OCI-LY7 (cell line): ENCODE data around the gene SFT2D3. TPM values are rescaled to one million over a fixed set of nuclear protein-coding genes. Genes with fewer than 3 reads are reported as not detected.

ENCODE experiments used
- BruUV-seq: library from RNA; stranded (reverse); fragments of 400-500 nt; replicated peaks from 2 replicates; lab custom pipeline; 2021; lab: Mats Ljungman, UMichigan
- CTCF ChIA-PET: fragments of 300-600 bp; sonication (Branson Sonifier 250); formaldehyde crosslinking; loops from one replicate; lab custom pipeline; 2022; ENCODE audit warnings: antibody characterized with exemption; ENCODE audit not compliant: unreplicated experiment; lab: Charles Lee
- POLR2A ChIA-PET: fragments of 300-600 bp; sonication (Branson Sonifier 250); formaldehyde crosslinking; loops from one replicate; lab custom pipeline; 2022; ENCODE audit warnings: antibody characterized with exemption; lab: Charles Lee
- DNase-seq: peaks from one replicate; pipeline ENCODE4 v3.0.0-alpha.2; 2015; ENCODE audit warnings: low spot score
- H2AFZ ChIP-seq: fragments of 200-600 bp; sonication (generic), shearing (Covaris generic); 2 replicates; pipeline ENCODE4 v1.6.1; 2014; ENCODE audit warnings: mild to moderate bottlenecking, antibody characterized with exemption, low read length, moderate library complexity
- H3K27ac ChIP-seq: fragments of 200-600 bp; sonication (generic); 2 replicates; pipeline ENCODE4 v1.5.1; 2014; ENCODE audit warnings: mixed run types, low read depth, mild to moderate bottlenecking, moderate library complexity, low read length, inconsistent platforms; ENCODE audit not compliant: poor library complexity, severe bottlenecking
- H3K36me3 ChIP-seq: fragments of 200-600 bp; sonication (generic); 2 replicates; pipeline ENCODE4 v1.6.1; 2014; ENCODE audit warnings: mild to moderate bottlenecking, antibody characterized with exemption, low read length, moderate library complexity, mixed read lengths; ENCODE audit not compliant: insufficient read depth
- H3K4me1 ChIP-seq: fragments of 200-600 bp; sonication (generic); 2 replicates; pipeline ENCODE4 v1.5.1; 2014; ENCODE audit warnings: mild to moderate bottlenecking, low read length; ENCODE audit not compliant: insufficient read depth, poor library complexity, severe bottlenecking
- H3K4me2 ChIP-seq: fragments of 200-600 bp; sonication (generic); 2 replicates; pipeline ENCODE4 v1.6.1; 2014; ENCODE audit warnings: mild to moderate bottlenecking, low read length
- H3K4me3 ChIP-seq: fragments of 200-600 bp; sonication (generic); 2 replicates; pipeline ENCODE4 v1.5.1; 2014; ENCODE audit warnings: mild to moderate bottlenecking, low read depth, low read length; ENCODE audit not compliant: poor library complexity, severe bottlenecking
- H3K79me2 ChIP-seq: fragments of 200-600 bp; sonication (generic); 2 replicates; pipeline ENCODE4 v1.6.1; 2016; ENCODE audit warnings: low read depth, mild to moderate bottlenecking, low read length, moderate library complexity, mixed read lengths; ENCODE audit not compliant: insufficient read depth
- H3K9me2 ChIP-seq: fragments of 200-600 bp; sonication (generic); 2 replicates; pipeline ENCODE4 v1.6.1; 2016; ENCODE audit warnings: mild to moderate bottlenecking, low read length, mixed read lengths; ENCODE audit not compliant: insufficient read depth
- H3K9me3 ChIP-seq: fragments of 200-600 bp; sonication (generic); 2 replicates; pipeline ENCODE4 v1.6.1; 2014; ENCODE audit warnings: mild to moderate bottlenecking, mixed run types, low read length, mixed read lengths
- H4K20me1 ChIP-seq: fragments of 200-600 bp; sonication (generic); 2 replicates; pipeline ENCODE4 v1.6.1; 2014; ENCODE audit warnings: mild to moderate bottlenecking, antibody characterized with exemption, low read length, moderate library complexity, mixed read lengths; ENCODE audit not compliant: insufficient read depth
- EZH2phosphoT487 ChIP-seq: fragments of 200-600 bp; sonication (generic); IDR thresholded peaks from 2 replicates; pipeline ENCODE4 v1.6.1; 2018; ENCODE audit warnings: low read depth, borderline replicate concordance, mild to moderate bottlenecking, mixed run types, antibody characterized with exemption, low read length, moderate library complexity, mixed read lengths
- intact Hi-C: fragments of 100-400 bp; cut with micrococcal nuclease; formaldehyde crosslinking; loops from one replicate; pipeline ENCODE4 v1.10.0; 2022; ENCODE audit not compliant: unreplicated experiment
- total RNA-seq, 2 experiments: library from RNA; depleted of rRNA in 1 of 2; stranded (reverse); fragments of >200 nt in 1 of 2; shearing (Covaris generic) in 1 of 2; gene quantifications; 2 replicates each; pipeline ENCODE4 v1.2.3, GENCODE V29; 2014 to 2022
- TF ChIP-seq, protein P1 (sequence below): fragments of 200-600 bp; sonication (generic); conservative IDR thresholded peaks from 2 replicates; pipeline ENCODE4 v1.5.1; 2014; ENCODE audit warnings: mild to moderate bottlenecking, antibody characterized with exemption, low read length, moderate library complexity, mixed read lengths

The SFT2D3 gene
- total RNA-seq, 2 experiments from 2014 or later, result 7.6 to 14.3 TPM

DNA sequence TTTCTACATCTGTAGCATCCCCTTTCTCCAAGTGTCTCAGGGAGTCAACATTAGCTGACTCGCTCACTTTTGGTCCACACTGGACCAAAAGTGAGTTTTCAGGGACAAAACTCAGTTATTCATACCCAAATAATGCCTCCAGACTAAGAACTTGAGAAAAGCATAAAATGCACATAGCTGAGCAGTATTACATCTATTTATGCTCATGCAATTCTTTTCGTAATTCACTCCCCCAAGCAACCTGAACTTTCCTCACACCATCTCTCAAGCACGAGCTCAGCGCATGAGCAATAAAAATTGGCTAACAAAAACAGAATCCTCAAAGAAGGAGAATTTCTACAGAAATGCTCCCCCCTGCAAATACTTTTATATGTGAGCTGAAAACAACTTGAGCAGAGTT is 17.0 kb downstream of the SFT2D3 start:
- POLR2A ChIA-PET, result interaction anchor here (0.7 kb wide), 1 partner anchor 48 kb away, joined by 3 read pairs; no protein-coding TSS in a partner anchor
- TF ChIP-seq EZH2phosphoT487, result no peak
- TF ChIP-seq, protein P1, sequence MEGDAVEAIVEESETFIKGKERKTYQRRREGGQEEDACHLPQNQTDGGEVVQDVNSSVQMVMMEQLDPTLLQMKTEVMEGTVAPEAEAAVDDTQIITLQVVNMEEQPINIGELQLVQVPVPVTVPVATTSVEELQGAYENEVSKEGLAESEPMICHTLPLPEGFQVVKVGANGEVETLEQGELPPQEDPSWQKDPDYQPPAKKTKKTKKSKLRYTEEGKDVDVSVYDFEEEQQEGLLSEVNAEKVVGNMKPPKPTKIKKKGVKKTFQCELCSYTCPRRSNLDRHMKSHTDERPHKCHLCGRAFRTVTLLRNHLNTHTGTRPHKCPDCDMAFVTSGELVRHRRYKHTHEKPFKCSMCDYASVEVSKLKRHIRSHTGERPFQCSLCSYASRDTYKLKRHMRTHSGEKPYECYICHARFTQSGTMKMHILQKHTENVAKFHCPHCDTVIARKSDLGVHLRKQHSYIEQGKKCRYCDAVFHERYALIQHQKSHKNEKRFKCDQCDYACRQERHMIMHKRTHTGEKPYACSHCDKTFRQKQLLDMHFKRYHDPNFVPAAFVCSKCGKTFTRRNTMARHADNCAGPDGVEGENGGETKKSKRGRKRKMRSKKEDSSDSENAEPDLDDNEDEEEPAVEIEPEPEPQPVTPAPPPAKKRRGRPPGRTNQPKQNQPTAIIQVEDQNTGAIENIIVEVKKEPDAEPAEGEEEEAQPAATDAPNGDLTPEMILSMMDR, result no peak
- CTCF ChIA-PET, result no interaction called here
- Histone ChIP-seq H3K9me2 (no peaks in the 10 kb centered on the region), H3K9me3 (no peaks in the 10 kb centered on the region), H3K79me2 (no peaks in the 10 kb centered on the region), H2AFZ (no peak overlapping the region), H4K20me1 (no peaks in the 10 kb centered on the region), H3K4me3 (no peak overlapping the region), H3K4me2 (no peak overlapping the region), H3K27ac (no peak overlapping the region), H3K4me1 (no peaks in the 10 kb centered on the region), H3K36me3 (peaks cover 98% of the 10 kb centered on the region)
- DNase-seq, result no peak
- intact Hi-C loops, result no loop called here
- BruUV-seq, result no TSS peak

DNA sequence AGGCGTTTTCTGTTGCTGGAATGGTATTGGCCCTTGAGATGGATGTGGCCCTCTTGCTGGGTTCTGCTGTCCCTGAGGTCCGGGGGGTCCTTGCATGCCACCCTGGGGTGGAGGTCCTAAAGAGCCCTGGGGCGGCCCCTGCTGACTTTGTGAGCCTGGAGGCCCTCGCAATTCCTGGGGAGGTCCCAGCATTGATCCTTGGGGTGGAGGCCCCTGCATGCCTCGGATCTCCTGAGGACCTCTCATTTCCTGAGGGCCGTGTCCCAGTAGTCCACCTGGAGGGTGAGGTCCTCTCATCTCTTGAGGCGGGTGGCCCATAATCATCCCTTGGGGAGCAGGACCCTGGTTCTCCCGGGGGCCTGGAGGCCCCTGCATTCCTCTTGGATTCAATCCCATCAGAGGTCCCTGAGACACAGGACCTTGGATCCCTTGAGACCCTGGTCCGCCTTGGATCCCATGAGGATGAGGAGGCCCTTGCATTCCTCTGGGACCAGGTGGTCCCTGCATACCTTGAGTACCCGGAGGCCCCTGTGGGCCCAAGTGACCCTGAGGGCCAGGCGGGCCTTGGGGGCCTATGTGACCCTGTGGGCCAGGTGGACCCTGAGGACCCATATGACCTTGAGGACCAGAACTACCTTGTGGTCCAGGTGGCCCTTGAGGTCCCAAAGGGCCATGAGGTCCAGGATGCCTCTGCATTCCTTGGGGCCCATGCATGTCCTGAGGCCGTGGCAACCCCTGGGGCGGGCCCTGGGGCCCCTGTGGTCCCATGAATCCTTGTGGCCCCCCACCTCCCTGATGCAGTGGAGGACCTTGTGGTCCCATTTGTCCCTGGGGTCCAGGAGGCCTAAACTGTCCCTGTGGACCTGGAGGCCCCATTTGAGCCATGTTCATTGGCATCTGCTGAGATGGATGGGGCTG is 18.3 kb downstream of the SFT2D3 start:
- no TSS peak for BruUV-seq
- H3K36me3 ChIP-seq, result peaks cover 93% of the 10 kb centered on the region

More for the DNA sequence above, 18.3 kb downstream of the SFT2D3 start:
- no peaks in the 10 kb centered on the region for H3K4me1 ChIP-seq
- H3K4me3 ChIP-seq, result no peak overlapping the region
- H3K9me3 ChIP-seq, result no peaks in the 10 kb centered on the region
- no peaks in the 10 kb centered on the region for H4K20me1 ChIP-seq
- DNase-seq, result no peak
- ChIA-PET POLR2A (no interaction called here), CTCF (no interaction called here)
- TF ChIP-seq, protein P1, result no peak
- H3K79me2 ChIP-seq, result no peaks in the 10 kb centered on the region
- H2AFZ ChIP-seq, result no peak overlapping the region
- H3K27ac ChIP-seq, result no peak overlapping the region
- intact Hi-C loops, result no loop called here
- H3K4me2 ChIP-seq, result no peak overlapping the region
- H3K9me2 ChIP-seq, result no peaks in the 10 kb centered on the region
